HepG2 (cell line): ENCODE measurements around the gene BAMBI.

Experiments
- CREBL2 ChIP-seq: sonication (generic); formaldehyde crosslinking; IDR thresholded peaks from 2 replicates; pipeline ENCODE4 v1.8.1; 2023; ENCODE audit warnings: missing genetic modification reagents, mild to moderate bottlenecking, borderline replicate concordance
- CTCF ChIP-seq: sonication (generic); formaldehyde crosslinking; IDR thresholded peaks from 2 replicates; pipeline ENCODE4 v1.5.0; 2020; ENCODE audit warnings: mild to moderate bottlenecking, missing genetic modification reagents, moderate library complexity
- DMTF1 ChIP-seq: sonication (generic); formaldehyde crosslinking; IDR thresholded peaks from 2 replicates; pipeline ENCODE4 v1.4.0; 2020; ENCODE audit warnings: mild to moderate bottlenecking, missing genetic modification reagents
- FOXA1 ChIP-seq, 2 experiments: fragments of 450-650 bp in 1 of 2; sonication (generic) in 1 of 2; formaldehyde crosslinking in 1 of 2; IDR thresholded peaks; 2 replicates each; pipeline versions ENCODE4 v1.4.0 to v1.6.1; 2016 to 2020; ENCODE audit warnings: missing genetic modification reagents in 1 of 2
- PAX8 ChIP-seq: sonication (generic); formaldehyde crosslinking; IDR thresholded peaks from 2 replicates; pipeline ENCODE4 v1.8.0; 2022; ENCODE audit warnings: mild to moderate bottlenecking, missing genetic modification reagents, borderline replicate concordance
- PRDM10 ChIP-seq: sonication (generic); formaldehyde crosslinking; IDR thresholded peaks from 2 replicates; pipeline ENCODE4 v1.4.0; 2020; ENCODE audit warnings: low read depth, missing genetic modification reagents
- SALL1 ChIP-seq: sonication (generic); formaldehyde crosslinking; IDR thresholded peaks from 2 replicates; pipeline ENCODE4 v1.8.0; 2022; ENCODE audit warnings: mild to moderate bottlenecking, missing genetic modification reagents
- SMC3 ChIP-seq: IDR thresholded peaks from 2 replicates; pipeline ENCODE4 v1.6.1; 2011; ENCODE audit warnings: low read length, improper control_type of control experiment
- ZNF451 ChIP-seq: sonication (generic); formaldehyde crosslinking; IDR thresholded peaks from 2 replicates; pipeline ENCODE4 v1.5.0; 2020; ENCODE audit warnings: mild to moderate bottlenecking, missing genetic modification reagents

- TF ChIP-seq DMTF1 (CRISPR knock-in tag), result no peak
- TF ChIP-seq PAX8 (CRISPR knock-in tag), result no peak
- no peak for TF ChIP-seq FOXA1 (IDR thresholded peaks at IDR 0.05)
- TF ChIP-seq FOXA1 (CRISPR knock-in tag; IDR thresholded peaks at IDR 0.05), result no peak
- TF ChIP-seq ZNF451, result no peak
- TF ChIP-seq SMC3, result peak; percentile 40; the same call in 1 of the 2 replicates
- no peak for TF ChIP-seq SALL1
- no peak for TF ChIP-seq CREBL2 (CRISPR knock-in tag)
- no peak for TF ChIP-seq PRDM10 (CRISPR knock-in tag)
- TF ChIP-seq CTCF (CRISPR knock-in tag), result peak; percentile 44; the same call in 1 of the 2 replicates
Observed at GRCh38 chr10:28679581-28680357, 2.4 kb downstream of the BAMBI start.
